Measurements from ENCODE around the gene FHOD3.

DNA sequence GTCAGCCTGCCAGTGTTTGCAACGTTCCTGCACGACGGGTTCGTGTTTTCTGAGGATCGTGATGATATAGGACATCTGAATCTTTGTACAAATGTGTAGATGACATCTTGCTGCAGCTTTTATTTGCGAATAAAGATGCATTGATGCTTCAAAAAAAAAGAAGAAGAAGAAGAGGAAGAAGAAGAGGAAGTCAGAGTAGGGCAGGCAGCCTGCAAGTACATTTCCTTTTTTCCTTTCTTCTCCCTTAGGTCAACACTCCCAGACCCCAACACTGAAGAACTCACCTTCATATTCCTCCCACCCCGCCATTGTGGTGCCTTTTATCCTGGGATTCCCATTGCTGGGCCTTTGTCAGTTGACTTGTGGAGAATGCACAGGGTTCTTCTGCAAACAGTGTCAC, 91.5 kb downstream of the FHOD3 start:
- TF ChIP-seq POLR2A (IDR thresholded peaks at IDR 0.05), result no peak
- TF ChIP-seq, protein P1, sequence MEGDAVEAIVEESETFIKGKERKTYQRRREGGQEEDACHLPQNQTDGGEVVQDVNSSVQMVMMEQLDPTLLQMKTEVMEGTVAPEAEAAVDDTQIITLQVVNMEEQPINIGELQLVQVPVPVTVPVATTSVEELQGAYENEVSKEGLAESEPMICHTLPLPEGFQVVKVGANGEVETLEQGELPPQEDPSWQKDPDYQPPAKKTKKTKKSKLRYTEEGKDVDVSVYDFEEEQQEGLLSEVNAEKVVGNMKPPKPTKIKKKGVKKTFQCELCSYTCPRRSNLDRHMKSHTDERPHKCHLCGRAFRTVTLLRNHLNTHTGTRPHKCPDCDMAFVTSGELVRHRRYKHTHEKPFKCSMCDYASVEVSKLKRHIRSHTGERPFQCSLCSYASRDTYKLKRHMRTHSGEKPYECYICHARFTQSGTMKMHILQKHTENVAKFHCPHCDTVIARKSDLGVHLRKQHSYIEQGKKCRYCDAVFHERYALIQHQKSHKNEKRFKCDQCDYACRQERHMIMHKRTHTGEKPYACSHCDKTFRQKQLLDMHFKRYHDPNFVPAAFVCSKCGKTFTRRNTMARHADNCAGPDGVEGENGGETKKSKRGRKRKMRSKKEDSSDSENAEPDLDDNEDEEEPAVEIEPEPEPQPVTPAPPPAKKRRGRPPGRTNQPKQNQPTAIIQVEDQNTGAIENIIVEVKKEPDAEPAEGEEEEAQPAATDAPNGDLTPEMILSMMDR (IDR thresholded peaks at IDR 0.05), result no peak
